H1 (cell line): ENCODE measurements around the gene SMYD1. TPM values are rescaled to one million over a fixed set of nuclear protein-coding genes. Genes with fewer than 3 reads are reported as not detected.

Experiments
- CTCF ChIA-PET: fragments of 300-600 bp; sonication (Branson Sonifier 250); formaldehyde crosslinking; loops from one replicate; lab custom pipeline; 2021; ENCODE audit not compliant: partially characterized antibody; lab: Charles Lee
- POLR2A ChIA-PET: fragments of 300-600 bp; sonication (Branson Sonifier 250); formaldehyde crosslinking; loops from one replicate; lab custom pipeline; 2021; ENCODE audit warnings: inconsistent platforms; ENCODE audit not compliant: partially characterized antibody; lab: Charles Lee
- DNase-seq, 2 experiments: peaks; one replicate each; pipeline versions ENCODE4 v3.0.0 to v3.0.0-alpha.2; 2010 to 2022; ENCODE audit warnings: low spot score in 2 of 2, low read depth in 1 of 2, mixed read lengths in 1 of 2
- FAIRE-seq: peaks from 2 replicates; lab custom pipeline; 2011; peaks lifted over from hg19 to GRCh38; lab: Jason Lieb, UNC
- H2AFZ ChIP-seq: 2 replicates; pipeline ENCODE4 v1.8.1; 2012; ENCODE audit warnings: low read length, inconsistent platforms
- H2AK5ac ChIP-seq: 2 replicates; pipeline ENCODE4 v1.6.1; 2013; ENCODE audit warnings: low read depth, low read length
- H2BK120ac ChIP-seq: replicated peaks from 2 replicates; pipeline ENCODE3; 2013; ENCODE audit warnings: low read depth, low read length, inconsistent platforms
- H2BK12ac ChIP-seq: 2 replicates; pipeline ENCODE4 v1.6.1; 2013; ENCODE audit warnings: low read depth, low read length
- H2BK15ac ChIP-seq: 2 replicates; pipeline ENCODE4 v1.6.1; 2013; ENCODE audit warnings: low read length
- H2BK20ac ChIP-seq: 2 replicates; pipeline ENCODE4 v1.6.1; 2013; ENCODE audit warnings: low read length
- H2BK5ac ChIP-seq: 2 replicates; pipeline ENCODE4 v1.6.1; 2013; ENCODE audit warnings: low read depth, low read length
- H3K14ac ChIP-seq: 2 replicates; pipeline ENCODE4 v1.6.1; 2013; ENCODE audit warnings: inconsistent platforms; ENCODE audit not compliant: insufficient read length
- H3K18ac ChIP-seq: 2 replicates; pipeline ENCODE4 v1.6.1; 2013; ENCODE audit warnings: low read length; ENCODE audit errors: extremely low read depth
- H3K23ac ChIP-seq: 2 replicates; pipeline ENCODE4 v1.6.1; 2013; ENCODE audit warnings: inconsistent platforms; ENCODE audit not compliant: insufficient read length
- H3K23me2 ChIP-seq: 2 replicates; pipeline ENCODE4 v1.6.1; 2013; ENCODE audit warnings: low read depth, low read length
- H3K27ac ChIP-seq: 2 replicates; pipeline ENCODE4 v1.6.1; 2011; ENCODE audit warnings: low read depth, low read length, inconsistent platforms
- H3K27me3 ChIP-seq, 4 experiments: replicated peaks in 1 of 4; 1 replicate in 1 of 4; 2 replicates in 3 of 4; pipeline versions ENCODE4 v1.6.1 to v1.8.1; 2011 to 2013; ENCODE audit warnings: low read length in 3 of 4, mild to moderate bottlenecking in 3 of 4, inconsistent platforms in 2 of 4, mixed read lengths in 2 of 4, moderate library complexity in 1 of 4; ENCODE audit not compliant: control insufficient read depth in 3 of 4, insufficient read depth in 3 of 4; ENCODE audit errors: extremely low read depth in 1 of 4
- H3K36me3 ChIP-seq, 4 experiments: 2 replicates each; pipeline versions ENCODE4 v1.6.1 to v1.8.1; 2011 to 2013; ENCODE audit warnings: mild to moderate bottlenecking in 4 of 4, low read length in 3 of 4, moderate library complexity in 2 of 4, control low read depth in 1 of 4, inconsistent platforms in 1 of 4; ENCODE audit not compliant: insufficient read depth in 4 of 4, control insufficient read depth in 2 of 4
- H3K4ac ChIP-seq: replicated peaks from 2 replicates; pipeline ENCODE3; 2013; ENCODE audit warnings: low read length, low read depth, mixed read lengths, inconsistent platforms; ENCODE audit not compliant: insufficient read length
- H3K4me1 ChIP-seq, 4 experiments: replicated peaks in 1 of 4; 1 replicate in 1 of 4; 2 replicates in 3 of 4; pipeline versions ENCODE4 v1.6.1 to v1.8.1; 2011 to 2013; ENCODE audit warnings: low read length in 3 of 4, inconsistent platforms in 2 of 4, mixed read lengths in 1 of 4; ENCODE audit not compliant: insufficient read depth in 4 of 4, control insufficient read depth in 3 of 4
- H3K4me2 ChIP-seq, 2 experiments: 2 replicates each; pipeline versions ENCODE4 v1.6.1 to v1.8.1; 2011 to 2013; ENCODE audit warnings: low read depth in 2 of 2, low read length in 2 of 2, control low read depth in 1 of 2, inconsistent platforms in 1 of 2, mild to moderate bottlenecking in 1 of 2; ENCODE audit not compliant: insufficient read depth in 1 of 2
- H3K4me3 ChIP-seq, 4 experiments: fragments of 200-600, 300-600 bp in 1 of 4; sonication (generic), shearing (Covaris generic), sonication (Bioruptor Twin) in 1 of 4; 2 replicates each; pipeline versions ENCODE4 v1.5.1 to v1.8.1; 2011 to 2016; ENCODE audit warnings: low read length in 4 of 4, low read depth in 3 of 4, control low read depth in 2 of 4, inconsistent platforms in 2 of 4, mild to moderate bottlenecking in 2 of 4, mixed read lengths in 1 of 4, moderate library complexity in 1 of 4; ENCODE audit not compliant: insufficient read depth in 2 of 4; ENCODE audit errors: extremely low read depth in 1 of 4
- H3K56ac ChIP-seq: replicated peaks from 2 replicates; pipeline ENCODE3; 2013; ENCODE audit warnings: low read depth, mild to moderate bottlenecking, mixed read lengths, low read length, inconsistent platforms; ENCODE audit not compliant: insufficient read length
- H3K79me1 ChIP-seq: 2 replicates; pipeline ENCODE4 v1.6.1; 2013; ENCODE audit warnings: low read depth, low read length, control low read depth
- H3K79me2 ChIP-seq, 2 experiments: 2 replicates each; pipeline versions ENCODE4 v1.6.1 to v1.8.1; 2012 to 2013; ENCODE audit warnings: low read length in 2 of 2, mild to moderate bottlenecking in 2 of 2, inconsistent platforms in 1 of 2; ENCODE audit not compliant: insufficient read depth in 2 of 2, control insufficient read depth in 1 of 2
- H3K9ac ChIP-seq, 4 experiments: replicated peaks in 1 of 4; 1 replicate in 1 of 4; 2 replicates in 3 of 4; pipeline versions ENCODE4 v1.6.1 to v1.8.1; 2011 to 2013; ENCODE audit warnings: low read depth in 3 of 4, low read length in 3 of 4, control low read depth in 2 of 4, mild to moderate bottlenecking in 2 of 4, moderate library complexity in 2 of 4, inconsistent platforms in 1 of 4; ENCODE audit errors: extremely low read depth in 1 of 4
- H3K9me3 ChIP-seq, 2 experiments: 2 replicates each; pipeline versions ENCODE4 v1.6.1 to v1.8.1; 2012 to 2013; ENCODE audit warnings: mild to moderate bottlenecking in 2 of 2, moderate library complexity in 2 of 2, control low read depth in 1 of 2, inconsistent platforms in 1 of 2, low read depth in 1 of 2, low read length in 1 of 2, mixed read lengths in 1 of 2; ENCODE audit not compliant: insufficient read depth in 2 of 2
- H4K20me1 ChIP-seq, 2 experiments: replicated peaks in 1 of 2; 2 replicates each; pipeline versions ENCODE3 to v1.8.1; 2011 to 2013; ENCODE audit warnings: inconsistent platforms in 2 of 2, low read length in 2 of 2, mild to moderate bottlenecking in 1 of 2; ENCODE audit not compliant: insufficient read depth in 2 of 2, control insufficient read depth in 1 of 2
- H4K5ac ChIP-seq: 2 replicates; pipeline ENCODE4 v1.6.1; 2013; ENCODE audit warnings: low read length, low read depth, mixed read lengths, inconsistent platforms; ENCODE audit not compliant: insufficient read length
- H4K8ac ChIP-seq: 2 replicates; pipeline ENCODE4 v1.8.0; 2013; ENCODE audit warnings: mild to moderate bottlenecking, moderate library complexity, low read length, inconsistent platforms; ENCODE audit not compliant: insufficient read depth; ENCODE audit errors: extremely low read depth
- H4K91ac ChIP-seq: replicated peaks from 2 replicates; pipeline ENCODE3; 2013; ENCODE audit warnings: low read length, mixed read lengths, inconsistent platforms; ENCODE audit not compliant: insufficient read length
- ATF3 ChIP-seq: IDR thresholded peaks from 2 replicates; pipeline ENCODE4 v1.6.1; 2011; ENCODE audit warnings: low read depth, mild to moderate bottlenecking, low read length; ENCODE audit not compliant: insufficient read depth
- CHD2 ChIP-seq: IDR thresholded peaks from 2 replicates; pipeline ENCODE4 v1.6.1; 2012; ENCODE audit warnings: low read length, improper control_type of control experiment
- WGBS, 2 experiments: shearing (Covaris generic) in 1 of 2; methylation state at CpG; one replicate each; pipeline versions ENCODE4 v1.1.6 to v1.1.7; 2013 to 2015; ENCODE audit warnings: low lambda C conversion rate in 2 of 2, mixed read lengths in 2 of 2, inconsistent platforms in 1 of 2, low coverage in 1 of 2, missing lambda C conversion rate in 1 of 2; ENCODE audit not compliant: insufficient replicate concordance in 2 of 2, insufficient coverage in 1 of 2, insufficient read length in 1 of 2; ENCODE audit errors: extremely low coverage in 1 of 2, missing lambda C conversion rate in 1 of 2; 5-methylcytosine and 5-hydroxymethylcytosine counted together
- polyA plus RNA-seq, 7 experiments: library from polyadenylated mRNA; depleted of rRNA in 3 of 7; stranded (reverse) in 5 of 7; unstranded in 2 of 7; fragments of >200 nt in 5 of 7; fragments of 200-250 nt in 2 of 7; gene quantifications; 1 replicate in 5 of 7; 2 replicates in 1 of 7; 4 replicates in 1 of 7; pipeline versions ENCODE4 v1.2.1 to v1.2.3, GENCODE V29; 2011 to 2013; ENCODE audit warnings: missing spikeins in 2 of 7, mixed read lengths in 2 of 7
- total RNA-seq: library from RNA; stranded (reverse); fragmentation: NEBNext Ultra II Directional; extraction: Animal tissue kit (Norgen Biotek cat#: 25700); gene quantifications from 2 replicates; pipeline ENCODE4 v1.2.1, GENCODE V29; 2021

The SMYD1 gene
- total and polyA plus RNA-seq, 2 of the 8 experiments (the other 6 are each of a cell fraction or from before 2014, with no cell fraction given) = 0.06 TPM; not detected in 1

DNA sequence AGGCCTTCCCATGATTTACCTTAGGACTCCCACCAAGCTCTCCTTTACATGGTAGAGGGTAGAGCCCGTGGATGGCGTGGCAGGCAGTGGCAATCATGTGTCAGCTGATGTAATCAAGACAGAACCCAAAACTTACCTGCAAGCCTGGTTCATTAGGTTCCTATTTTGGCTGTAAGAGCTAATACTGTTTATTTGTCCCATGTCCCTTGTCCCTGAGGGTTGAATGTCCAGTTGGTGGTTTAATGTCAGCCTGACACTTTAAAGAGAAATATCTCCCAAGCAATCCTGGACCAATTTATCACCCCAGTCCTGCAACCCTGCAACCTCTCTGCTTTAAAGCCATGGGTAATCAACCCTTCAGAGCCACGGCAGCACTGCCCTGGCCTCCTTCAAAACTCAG lies 66.2 kb downstream of the SMYD1 start:
- Histone ChIP-seq H2BK120ac (no peak overlapping the region), H4K8ac (no peak overlapping the region), H3K23me2 (no peaks in the 10 kb centered on the region; the same call in 1 of the 2 replicates), H3K14ac (no peak overlapping the region), H3K4ac (no peak overlapping the region), H4K5ac (no peak overlapping the region), H3K4me2 (no peak overlapping the region), H2BK5ac (no peak overlapping the region), H2BK15ac (no peak overlapping the region), H3K27me3 (no peaks in the 10 kb centered on the region), H3K4me3 (no peak overlapping the region), H3K18ac (no peak overlapping the region), H3K4me1 (no peaks in the 10 kb centered on the region), H3K79me1 (no peaks in the 10 kb centered on the region), H3K36me3 (no peaks in the 10 kb centered on the region), H2AFZ (no peak overlapping the region), H4K20me1 (no peaks in the 10 kb centered on the region), H3K9me3 (no peaks in the 10 kb centered on the region), H2BK12ac (no peak overlapping the region), H3K9ac (no peak overlapping the region), H3K27ac (no peak overlapping the region), H2AK5ac (no peak overlapping the region), H2BK20ac (no peak overlapping the region), H3K23ac (no peak overlapping the region), H3K56ac (no peak overlapping the region), H4K91ac (no peak overlapping the region), H3K79me2 (no peaks in the 10 kb centered on the region)
- DNase-seq = no peak
- no peak for FAIRE-seq
- WGBS, 2 experiments = 88% methylated on average over 3 of the region's 3 CpGs; no CpG with 5 or more reads in 1 of the 2 experiments
- POLR2A ChIA-PET = interaction anchor here (0.9 to 1.3 kb wide), 2 partner anchors 11 to 118 kb away, joined by 3 to 5 read pairs; partner anchors contain the start of gene RNU2-63P
- CTCF ChIA-PET = interaction anchor here (1.3 to 4.4 kb wide), 2 partner anchors 29 to 73 kb away, joined by 3 to 22 read pairs; no protein-coding TSS in a partner anchor
- TF ChIP-seq ATF3 = no peak
- no peak for TF ChIP-seq CHD2
